PFSK-1 (cell line): ENCODE results near the gene XXYLT1.

Experiments
- FOXP2 ChIP-seq: optimal IDR thresholded peaks from 2 replicates; pipeline ENCODE3; 2011; ENCODE audit warnings: borderline replicate concordance, control low read depth, inconsistent platforms; ENCODE audit not compliant: insufficient read depth; ENCODE audit errors: extremely low read length, extremely low read depth
- POLR2AphosphoS5 ChIP-seq: IDR thresholded peaks from 2 replicates; pipeline ENCODE4 v1.6.1; 2012; ENCODE audit warnings: low read depth, mild to moderate bottlenecking, control low read depth, low read length, moderate library complexity
- REST ChIP-seq, 2 experiments: IDR thresholded peaks; 2 replicates each; pipeline versions ENCODE4 v1.6.1 to v1.8.0; 2011 to 2012; ENCODE audit warnings: low read depth in 2 of 2, low read length in 2 of 2, control low read depth in 1 of 2, inconsistent platforms in 1 of 2, mild to moderate bottlenecking in 1 of 2, moderate library complexity in 1 of 2; ENCODE audit not compliant: insufficient read depth in 1 of 2
- SIN3A ChIP-seq: IDR thresholded peaks from 2 replicates; pipeline ENCODE4 v1.6.1; 2012; ENCODE audit warnings: mild to moderate bottlenecking, low read length, moderate library complexity, borderline replicate concordance; ENCODE audit not compliant: insufficient read depth
- TAF1 ChIP-seq: IDR thresholded peaks from 2 replicates; pipeline ENCODE4 v1.6.1; 2012; ENCODE audit warnings: low read length, control low read depth, borderline replicate concordance; ENCODE audit not compliant: insufficient read depth

The XXYLT1 gene

GRCh38 chr3:195120267-195120601 is 150.7 kb downstream of the XXYLT1 start:
- no peak for TF ChIP-seq POLR2AphosphoS5
- TF ChIP-seq FOXP2: no peak
- no peak for TF ChIP-seq TAF1
- no peak for TF ChIP-seq SIN3A
- no peak for TF ChIP-seq REST (IDR thresholded peaks at IDR 0.05; ENCODE audit: insufficient read depth in 1 of 2, low read depth in 2 of 2, low read length in 2 of 2)

GRCh38 chr3:195119461-195120266 is 151.3 kb downstream of the XXYLT1 start:
- TF ChIP-seq POLR2AphosphoS5 (no peak), SIN3A (no peak), TAF1 (no peak), FOXP2 (no peak), REST (IDR thresholded peaks at IDR 0.05; ENCODE audit: insufficient read depth in 1 of 2, low read depth in 2 of 2, low read length in 2 of 2) (no peak)

GRCh38 chr3:195118671-195119070 is 152.3 kb downstream of the XXYLT1 start:
- TF ChIP-seq TAF1 (no peak), FOXP2 (no peak), POLR2AphosphoS5 (no peak), SIN3A (no peak), REST (IDR thresholded peaks at IDR 0.05; ENCODE audit: insufficient read depth in 1 of 2, low read depth in 2 of 2, low read length in 2 of 2) (no peak)

GRCh38 chr3:195117978-195118581 is 152.9 kb downstream of the XXYLT1 start:
- TF ChIP-seq SIN3A (no peak), REST (IDR thresholded peaks at IDR 0.05; ENCODE audit: insufficient read depth in 1 of 2, low read depth in 2 of 2, low read length in 2 of 2) (no peak), FOXP2 (no peak), TAF1 (no peak), POLR2AphosphoS5 (no peak)
